ENCODE results near the gene KRTAP16-1. TPM values are rescaled to one million over a fixed set of nuclear protein-coding genes. Genes with fewer than 3 reads are reported as not detected.

The KRTAP16-1 gene
- total and polyA plus RNA-seq, 2 donors (not counting 1 experiment from before 2014, with no cell fraction given): 0.16 TPM; not detected in 1

- Histone ChIP-seq H3K4me1 (ENCODE audit: control insufficient read depth in 2 of 2, insufficient read depth in 2 of 2, low read length in 2 of 2) (no peaks in the 10 kb centered on the region), H2AFZ (ENCODE audit: insufficient read depth, low read depth, low read length, poor library complexity, severe bottlenecking) (no peak overlapping the region), H3K36me3 (replicated peaks in 1 of 2; ENCODE audit: control extremely low read depth in 1 of 2, control insufficient read depth in 1 of 2, extremely low read depth in 1 of 2, insufficient read depth in 2 of 2, low read length in 1 of 2) (no peaks in the 10 kb centered on the region), H3K4me2 (replicated peaks; ENCODE audit: low read depth, low read length, poor library complexity, severe bottlenecking) (no peak overlapping the region), H3K9me3 (ENCODE audit: control extremely low read depth in 1 of 3, control insufficient read depth in 2 of 3, insufficient read depth in 1 of 3, low read length in 2 of 3) (no peaks in the 10 kb centered on the region), H3K9ac (ENCODE audit: low read length) (no peak overlapping the region), H3K27ac (ENCODE audit: low read length in 2 of 2) (no peak overlapping the region), H3K4me3 (ENCODE audit: control extremely low read depth in 1 of 5, extremely low read depth in 1 of 5, insufficient read depth in 1 of 5, low read depth in 2 of 5, low read length in 4 of 5) (no peak overlapping the region), H3K27me3 (replicated peaks in 1 of 4; ENCODE audit: control extremely low read depth in 1 of 4, control insufficient read depth in 3 of 4, insufficient read depth in 4 of 4, low read length in 3 of 4) (peaks cover 0 to 5% (median under 1%) of the 10 kb centered on the region in 4 experiments), H3K79me2 (ENCODE audit: control insufficient read depth, insufficient read depth, low read length) (no peaks in the 10 kb centered on the region), H4K20me1 (ENCODE audit: control insufficient read depth, insufficient read depth, low read length, poor library complexity, severe bottlenecking) (no peaks in the 10 kb centered on the region)
- no peak overlapping the region for H3K4me3 Mint-ChIP-seq
- no peaks in the 10 kb centered on the region for H3K9me3 Mint-ChIP-seq (ENCODE audit: insufficient read depth)
- DNase-seq (no peak), ATAC-seq (ENCODE audit: low read depth) (no peak)
- intact Hi-C loops (cut with micrococcal nuclease): loop anchor here (10.0 kb wide), 1 partner anchor 523 kb away; no protein-coding TSS in a partner anchor
- CTCF ChIA-PET: interaction anchor here (1.7 to 1.8 kb wide), 2 partner anchors 7 to 12 kb away, joined by 3 to 6 read pairs; no protein-coding TSS in a partner anchor
- peaks cover 9% of the 10 kb centered on the region for H3K27me3 Mint-ChIP-seq
- TF ChIP-seq EZH2 (IDR thresholded peaks at IDR 0.05; ENCODE audit: borderline replicate concordance, insufficient read depth, low read depth, low read length, poor library complexity, severe bottlenecking) (no peak), CTCF (IDR thresholded peaks at IDR 0.05) (no peak)
- peaks cover under 1% of the 10 kb centered on the region for H3K4me1 Mint-ChIP-seq
- WGBS (ENCODE audit: insufficient coverage): 92% methylated on average over 8 of the region's 8 CpGs
- POLR2A ChIA-PET: no interaction called here
- no peak overlapping the region for H3K27ac Mint-ChIP-seq
Measured at GRCh38 chr17:41327411-41328120, 18.5 kb upstream of the KRTAP16-1 start.

Data from B cell (primary cell).